H1 (cell line): Measurements from ENCODE around the gene FOXN4. TPM values are rescaled to one million over a fixed set of nuclear protein-coding genes. Genes with fewer than 3 reads are reported as not detected.

Experiments
- CTCF ChIA-PET: fragments of 300-600 bp; sonication (Branson Sonifier 250); formaldehyde crosslinking; loops from one replicate; lab custom pipeline; 2021; ENCODE audit not compliant: partially characterized antibody; lab: Charles Lee
- POLR2A ChIA-PET: fragments of 300-600 bp; sonication (Branson Sonifier 250); formaldehyde crosslinking; loops from one replicate; lab custom pipeline; 2021; ENCODE audit warnings: inconsistent platforms; ENCODE audit not compliant: partially characterized antibody; lab: Charles Lee
- DNase-seq, 2 experiments: peaks; one replicate each; pipeline versions ENCODE4 v3.0.0 to v3.0.0-alpha.2; 2010 to 2022; ENCODE audit warnings: low spot score in 2 of 2, low read depth in 1 of 2, mixed read lengths in 1 of 2
- FAIRE-seq: peaks from 2 replicates; lab custom pipeline; 2011; peaks lifted over from hg19 to GRCh38; lab: Jason Lieb, UNC
- H2AFZ ChIP-seq: 2 replicates; pipeline ENCODE4 v1.8.1; 2012; ENCODE audit warnings: low read length, inconsistent platforms
- H2AK5ac ChIP-seq: 2 replicates; pipeline ENCODE4 v1.6.1; 2013; ENCODE audit warnings: low read depth, low read length
- H2BK120ac ChIP-seq: replicated peaks from 2 replicates; pipeline ENCODE3; 2013; ENCODE audit warnings: low read depth, low read length, inconsistent platforms
- H2BK12ac ChIP-seq: 2 replicates; pipeline ENCODE4 v1.6.1; 2013; ENCODE audit warnings: low read depth, low read length
- H2BK15ac ChIP-seq: 2 replicates; pipeline ENCODE4 v1.6.1; 2013; ENCODE audit warnings: low read length
- H2BK20ac ChIP-seq: 2 replicates; pipeline ENCODE4 v1.6.1; 2013; ENCODE audit warnings: low read length
- H2BK5ac ChIP-seq: 2 replicates; pipeline ENCODE4 v1.6.1; 2013; ENCODE audit warnings: low read depth, low read length
- H3K14ac ChIP-seq: 2 replicates; pipeline ENCODE4 v1.6.1; 2013; ENCODE audit warnings: inconsistent platforms; ENCODE audit not compliant: insufficient read length
- H3K18ac ChIP-seq: 2 replicates; pipeline ENCODE4 v1.6.1; 2013; ENCODE audit warnings: low read length; ENCODE audit errors: extremely low read depth
- H3K23ac ChIP-seq: 2 replicates; pipeline ENCODE4 v1.6.1; 2013; ENCODE audit warnings: inconsistent platforms; ENCODE audit not compliant: insufficient read length
- H3K23me2 ChIP-seq: 2 replicates; pipeline ENCODE4 v1.6.1; 2013; ENCODE audit warnings: low read depth, low read length
- H3K27ac ChIP-seq: 2 replicates; pipeline ENCODE4 v1.6.1; 2011; ENCODE audit warnings: low read depth, low read length, inconsistent platforms
- H3K27me3 ChIP-seq, 4 experiments: replicated peaks in 1 of 4; 1 replicate in 1 of 4; 2 replicates in 3 of 4; pipeline versions ENCODE4 v1.6.1 to v1.8.1; 2011 to 2013; ENCODE audit warnings: low read length in 3 of 4, mild to moderate bottlenecking in 3 of 4, inconsistent platforms in 2 of 4, mixed read lengths in 2 of 4, moderate library complexity in 1 of 4; ENCODE audit not compliant: control insufficient read depth in 3 of 4, insufficient read depth in 3 of 4; ENCODE audit errors: extremely low read depth in 1 of 4
- H3K36me3 ChIP-seq, 4 experiments: 2 replicates each; pipeline versions ENCODE4 v1.6.1 to v1.8.1; 2011 to 2013; ENCODE audit warnings: mild to moderate bottlenecking in 4 of 4, low read length in 3 of 4, moderate library complexity in 2 of 4, control low read depth in 1 of 4, inconsistent platforms in 1 of 4; ENCODE audit not compliant: insufficient read depth in 4 of 4, control insufficient read depth in 2 of 4
- H3K4ac ChIP-seq: replicated peaks from 2 replicates; pipeline ENCODE3; 2013; ENCODE audit warnings: low read length, low read depth, mixed read lengths, inconsistent platforms; ENCODE audit not compliant: insufficient read length
- H3K4me1 ChIP-seq, 4 experiments: replicated peaks in 1 of 4; 1 replicate in 1 of 4; 2 replicates in 3 of 4; pipeline versions ENCODE4 v1.6.1 to v1.8.1; 2011 to 2013; ENCODE audit warnings: low read length in 3 of 4, inconsistent platforms in 2 of 4, mixed read lengths in 1 of 4; ENCODE audit not compliant: insufficient read depth in 4 of 4, control insufficient read depth in 3 of 4
- H3K4me2 ChIP-seq, 2 experiments: 2 replicates each; pipeline versions ENCODE4 v1.6.1 to v1.8.1; 2011 to 2013; ENCODE audit warnings: low read depth in 2 of 2, low read length in 2 of 2, control low read depth in 1 of 2, inconsistent platforms in 1 of 2, mild to moderate bottlenecking in 1 of 2; ENCODE audit not compliant: insufficient read depth in 1 of 2
- H3K4me3 ChIP-seq, 4 experiments: fragments of 200-600, 300-600 bp in 1 of 4; sonication (generic), shearing (Covaris generic), sonication (Bioruptor Twin) in 1 of 4; 2 replicates each; pipeline versions ENCODE4 v1.5.1 to v1.8.1; 2011 to 2016; ENCODE audit warnings: low read length in 4 of 4, low read depth in 3 of 4, control low read depth in 2 of 4, inconsistent platforms in 2 of 4, mild to moderate bottlenecking in 2 of 4, mixed read lengths in 1 of 4, moderate library complexity in 1 of 4; ENCODE audit not compliant: insufficient read depth in 2 of 4; ENCODE audit errors: extremely low read depth in 1 of 4
- H3K56ac ChIP-seq: replicated peaks from 2 replicates; pipeline ENCODE3; 2013; ENCODE audit warnings: low read depth, mild to moderate bottlenecking, mixed read lengths, low read length, inconsistent platforms; ENCODE audit not compliant: insufficient read length
- H3K79me1 ChIP-seq: 2 replicates; pipeline ENCODE4 v1.6.1; 2013; ENCODE audit warnings: low read depth, low read length, control low read depth
- H3K79me2 ChIP-seq, 2 experiments: 2 replicates each; pipeline versions ENCODE4 v1.6.1 to v1.8.1; 2012 to 2013; ENCODE audit warnings: low read length in 2 of 2, mild to moderate bottlenecking in 2 of 2, inconsistent platforms in 1 of 2; ENCODE audit not compliant: insufficient read depth in 2 of 2, control insufficient read depth in 1 of 2
- H3K9ac ChIP-seq, 4 experiments: replicated peaks in 1 of 4; 1 replicate in 1 of 4; 2 replicates in 3 of 4; pipeline versions ENCODE4 v1.6.1 to v1.8.1; 2011 to 2013; ENCODE audit warnings: low read depth in 3 of 4, low read length in 3 of 4, control low read depth in 2 of 4, mild to moderate bottlenecking in 2 of 4, moderate library complexity in 2 of 4, inconsistent platforms in 1 of 4; ENCODE audit errors: extremely low read depth in 1 of 4
- H3K9me3 ChIP-seq, 2 experiments: 2 replicates each; pipeline versions ENCODE4 v1.6.1 to v1.8.1; 2012 to 2013; ENCODE audit warnings: mild to moderate bottlenecking in 2 of 2, moderate library complexity in 2 of 2, control low read depth in 1 of 2, inconsistent platforms in 1 of 2, low read depth in 1 of 2, low read length in 1 of 2, mixed read lengths in 1 of 2; ENCODE audit not compliant: insufficient read depth in 2 of 2
- H4K20me1 ChIP-seq, 2 experiments: replicated peaks in 1 of 2; 2 replicates each; pipeline versions ENCODE3 to v1.8.1; 2011 to 2013; ENCODE audit warnings: inconsistent platforms in 2 of 2, low read length in 2 of 2, mild to moderate bottlenecking in 1 of 2; ENCODE audit not compliant: insufficient read depth in 2 of 2, control insufficient read depth in 1 of 2
- H4K5ac ChIP-seq: 2 replicates; pipeline ENCODE4 v1.6.1; 2013; ENCODE audit warnings: low read length, low read depth, mixed read lengths, inconsistent platforms; ENCODE audit not compliant: insufficient read length
- H4K8ac ChIP-seq: 2 replicates; pipeline ENCODE4 v1.8.0; 2013; ENCODE audit warnings: mild to moderate bottlenecking, moderate library complexity, low read length, inconsistent platforms; ENCODE audit not compliant: insufficient read depth; ENCODE audit errors: extremely low read depth
- H4K91ac ChIP-seq: replicated peaks from 2 replicates; pipeline ENCODE3; 2013; ENCODE audit warnings: low read length, mixed read lengths, inconsistent platforms; ENCODE audit not compliant: insufficient read length
- CTBP2 ChIP-seq: IDR thresholded peaks from 2 replicates; pipeline ENCODE4 v1.7.0; 2011; ENCODE audit warnings: borderline replicate concordance, mild to moderate bottlenecking, moderate library complexity, mixed read lengths, low read length; ENCODE audit not compliant: insufficient read depth, insufficient read length
- CTCF ChIP-seq, 3 experiments: IDR thresholded peaks; 1 replicate in 2 of 3; 2 replicates in 1 of 3; pipeline versions ENCODE4 v1.5.1 to v1.6.1; 2011; ENCODE audit warnings: low read length in 3 of 3, mild to moderate bottlenecking in 3 of 3, inconsistent platforms in 2 of 3, low read depth in 1 of 3, moderate library complexity in 1 of 3; ENCODE audit not compliant: insufficient read depth in 1 of 3; ENCODE audit errors: control extremely low read depth in 1 of 3
- EGR1 ChIP-seq: IDR thresholded peaks from 2 replicates; pipeline ENCODE4 v1.6.1; 2011; ENCODE audit warnings: low read depth, low read length, borderline replicate concordance
- EP300 ChIP-seq, 2 experiments: IDR thresholded peaks; 1 replicate in 1 of 2; 2 replicates in 1 of 2; pipeline ENCODE4 v1.6.1; 2011 to 2012; ENCODE audit warnings: low read depth in 2 of 2, low read length in 2 of 2, mild to moderate bottlenecking in 2 of 2, borderline replicate concordance in 1 of 2, inconsistent platforms in 1 of 2, moderate library complexity in 1 of 2
- SRF ChIP-seq: IDR thresholded peaks from 2 replicates; pipeline ENCODE4 v1.6.1; 2011; ENCODE audit warnings: mild to moderate bottlenecking, low read depth, low read length, moderate library complexity
- WGBS, 2 experiments: shearing (Covaris generic) in 1 of 2; methylation state at CpG; one replicate each; pipeline versions ENCODE4 v1.1.6 to v1.1.7; 2013 to 2015; ENCODE audit warnings: low lambda C conversion rate in 2 of 2, mixed read lengths in 2 of 2, inconsistent platforms in 1 of 2, low coverage in 1 of 2, missing lambda C conversion rate in 1 of 2; ENCODE audit not compliant: insufficient replicate concordance in 2 of 2, insufficient coverage in 1 of 2, insufficient read length in 1 of 2; ENCODE audit errors: extremely low coverage in 1 of 2, missing lambda C conversion rate in 1 of 2; 5-methylcytosine and 5-hydroxymethylcytosine counted together
- polyA plus RNA-seq, 7 experiments: library from polyadenylated mRNA; depleted of rRNA in 3 of 7; stranded (reverse) in 5 of 7; unstranded in 2 of 7; fragments of >200 nt in 5 of 7; fragments of 200-250 nt in 2 of 7; gene quantifications; 1 replicate in 5 of 7; 2 replicates in 1 of 7; 4 replicates in 1 of 7; pipeline versions ENCODE4 v1.2.1 to v1.2.3, GENCODE V29; 2011 to 2013; ENCODE audit warnings: missing spikeins in 2 of 7, mixed read lengths in 2 of 7
- total RNA-seq: library from RNA; stranded (reverse); fragmentation: NEBNext Ultra II Directional; extraction: Animal tissue kit (Norgen Biotek cat#: 25700); gene quantifications from 2 replicates; pipeline ENCODE4 v1.2.1, GENCODE V29; 2021

The FOXN4 gene
- total and polyA plus RNA-seq, 2 of the 8 experiments (the other 6 are each of a cell fraction or from before 2014, with no cell fraction given) = 0.26 to 0.29 TPM

GRCh38 chr12:109302358-109302757 lies 6.7 kb downstream of the FOXN4 start:
- DNase-seq = no peak
- ChIA-PET POLR2A (interaction anchor here (0.7 to 1.5 kb wide), 3 partner anchors 9 to 13 kb away, joined by 3 read pairs; no protein-coding TSS in a partner anchor), CTCF (interaction anchor here (0.8 to 2.3 kb wide), 6 partner anchors 12 to 85 kb away, joined by 4 to 9 read pairs (median 6); no protein-coding TSS in a partner anchor)
- no peak for TF ChIP-seq SRF
- no peak for TF ChIP-seq EP300 (IDR thresholded peaks at IDR 0.05; ENCODE audit: borderline replicate concordance in 1 of 2, low read depth in 2 of 2, low read length in 2 of 2)
- no peak for TF ChIP-seq CTBP2
- no peak for TF ChIP-seq EGR1
- peak in 1 of 3 experiments; percentile 18; a peak in 1 of 4 replicates for TF ChIP-seq CTCF (IDR thresholded peaks at IDR 0.05; ENCODE audit: control extremely low read depth in 1 of 3, insufficient read depth in 1 of 3, low read depth in 1 of 3, low read length in 3 of 3)
- H2BK15ac ChIP-seq = no peak overlapping the region
- no peak overlapping the region for H3K4me3 ChIP-seq
- no peak overlapping the region for H4K91ac ChIP-seq
- H3K23ac ChIP-seq = no peak overlapping the region
- WGBS, 2 experiments = 83% methylated on average over 2 of the region's 2 CpGs; no CpG with 5 or more reads in 1 of the 2 experiments
- no peak overlapping the region for H3K56ac ChIP-seq
- no peaks in the 10 kb centered on the region for H3K9me3 ChIP-seq
- no peak overlapping the region for H4K5ac ChIP-seq
- H2AK5ac ChIP-seq = no peak overlapping the region
- H3K23me2 ChIP-seq = no peaks in the 10 kb centered on the region
- no peak overlapping the region for H2BK120ac ChIP-seq
- H3K18ac ChIP-seq = no peak overlapping the region
- H4K20me1 ChIP-seq = peaks cover 0 to 2% of the 10 kb centered on the region in 2 experiments
- FAIRE-seq = no peak
- no peak overlapping the region for H3K4me2 ChIP-seq
- no peaks in the 10 kb centered on the region for H3K79me1 ChIP-seq
- no peak overlapping the region for H2BK12ac ChIP-seq
- no peaks in the 10 kb centered on the region for H3K4me1 ChIP-seq
- H3K9ac ChIP-seq = no peak overlapping the region
- H3K14ac ChIP-seq = no peak overlapping the region
- H3K79me2 ChIP-seq = no peaks in the 10 kb centered on the region
- H3K36me3 ChIP-seq = no peaks in the 10 kb centered on the region
- H2BK5ac ChIP-seq = no peak overlapping the region
- no peak overlapping the region for H4K8ac ChIP-seq
- H2BK20ac ChIP-seq = no peak overlapping the region
- no peak overlapping the region for H3K4ac ChIP-seq
- peaks cover 0 to 15% (median 7%) of the 10 kb centered on the region in 4 experiments; a peak in 3 of 7 replicates for H3K27me3 ChIP-seq
- H2AFZ ChIP-seq = no peak overlapping the region
- H3K27ac ChIP-seq = no peak overlapping the region
